ENCODE measurements around the gene P2RY4. TPM values are rescaled to one million over a fixed set of nuclear protein-coding genes. Genes with fewer than 3 reads are reported as not detected.
A peak's percentile ranks its signal among the peaks of the same experiment; 100 is the strongest.

The P2RY4 gene
- total and polyA plus RNA-seq, 2 of the 4 experiments (the other 2 are of a cell fraction): 0.14 TPM; not detected in 1

DNA sequence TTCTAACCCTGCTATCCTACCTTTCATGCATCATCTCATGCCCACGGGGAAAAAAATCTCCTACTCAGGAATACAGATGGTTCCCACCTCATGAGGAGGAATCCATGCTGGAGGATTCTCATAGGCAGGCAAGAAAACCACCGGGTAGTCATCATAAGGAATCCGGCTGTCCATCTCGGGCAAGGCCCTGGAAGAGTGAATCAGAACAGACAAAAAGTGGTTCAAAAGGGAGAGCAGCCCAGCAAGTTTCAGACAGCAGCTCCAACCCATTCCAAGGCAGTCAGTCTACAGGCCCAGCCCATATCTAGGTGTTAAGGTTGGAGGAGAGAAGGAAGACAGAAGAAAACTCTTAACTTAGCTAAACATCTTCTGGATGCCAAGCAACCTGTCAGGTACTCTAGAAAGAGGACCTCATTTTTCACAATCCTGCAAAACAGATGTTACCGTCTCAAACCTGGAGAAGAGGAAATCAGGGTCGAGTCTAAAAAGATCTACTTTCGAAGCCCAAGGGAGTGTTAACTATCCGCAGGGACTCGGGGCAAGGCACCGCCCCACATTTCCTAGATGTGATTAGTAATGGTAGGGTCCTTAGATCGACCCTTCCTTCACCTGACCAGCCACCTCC is 29.3 kb upstream of the P2RY4 start:
- Histone ChIP-seq H3K4ac (ENCODE audit: low read depth, low read length) (peak overlapping the region; percentile 61), H3K27ac (ENCODE audit: insufficient read depth, low read length) (peak overlapping the region; percentile 58), H3K4me1 (ENCODE audit: control insufficient read depth, insufficient read depth, low read length) (peaks cover 2% of the 10 kb centered on the region; the same call in 1 of the 2 replicates), H3K27me3 (ENCODE audit: control insufficient read depth, insufficient read depth, low read length) (no peaks in the 10 kb centered on the region; the same call in 1 of the 2 replicates), H4K91ac (ENCODE audit: insufficient read depth, low read depth, low read length) (peak overlapping the region; percentile 43), H2AFZ (replicated peaks; ENCODE audit: low read length, poor library complexity) (peak overlapping the region; percentile 90), H2BK15ac (ENCODE audit: low read depth, low read length) (0 out of 3 replicates have a peak overlapping the region, but pooled peaks have one; percentile 18), H2BK5ac (ENCODE audit: low read depth, low read length, poor library complexity, severe bottlenecking) (peak overlapping the region; percentile 23), H4K5ac (ENCODE audit: low read depth, low read length) (peak overlapping the region; percentile 60; the same call in 1 of the 2 replicates), H4K8ac (ENCODE audit: low read depth in 2 of 2, low read length in 2 of 2) (peak overlapping the region; percentile 66 to 84; a peak in 3 of 4 replicates), H4K20me1 (ENCODE audit: insufficient read depth, low read length) (no peaks in the 10 kb centered on the region), H3K36me3 (ENCODE audit: control insufficient read depth, insufficient read depth, low read length) (no peaks in the 10 kb centered on the region; the same call in 1 of the 2 replicates), H3K9me1 (ENCODE audit: insufficient read depth, low read length) (no peaks in the 10 kb centered on the region), H3K18ac (ENCODE audit: low read depth, low read length) (no peak overlapping the region), H3K23ac (ENCODE audit: low read depth, low read length) (peak overlapping the region; percentile 12; the same call in 1 of the 2 replicates), H3K4me3 (ENCODE audit: insufficient read depth, low read depth, low read length) (peak overlapping the region; percentile 56), H3K56ac (ENCODE audit: extremely low read depth, insufficient read depth, low read length) (peak overlapping the region; percentile 70), H2AK9ac (replicated peaks; ENCODE audit: low read depth, low read length, poor library complexity) (peak overlapping the region; percentile 48), H3K79me1 (ENCODE audit: low read depth in 1 of 2, low read length in 2 of 2) (peaks cover 6 to 15% of the 10 kb centered on the region in 2 experiments), H3K9me3 (ENCODE audit: control insufficient read depth, insufficient read depth, low read length) (no peaks in the 10 kb centered on the region), H2AK5ac (ENCODE audit: low read depth, low read length) (0 out of 2 replicates have a peak overlapping the region, but pooled peaks have one; percentile 13), H3K9ac (ENCODE audit: low read depth, low read length) (peak overlapping the region; percentile 51), H3K14ac (replicated peaks; ENCODE audit: low read depth, low read length) (0 out of 2 replicates have a peak overlapping the region, but pooled peaks have one; percentile 90), H2BK120ac (ENCODE audit: low read depth, low read length) (no peak overlapping the region), H2BK20ac (ENCODE audit: low read depth, low read length) (no peak overlapping the region), H3K4me2 (ENCODE audit: low read depth, low read length) (peak overlapping the region; percentile 90)
- in situ Hi-C loops (cut with MboI; ENCODE audit: low sequenced_read_pairs) (no loop called here), dilution Hi-C loops (cut with HindIII; ENCODE audit: low sequenced_read_pairs, unreplicated experiment) (no loop called here), intact Hi-C loops (cut with micrococcal nuclease) (loop anchor here (1.0 kb wide), 1 partner anchor 121 kb away; no protein-coding TSS in a partner anchor)
- ATAC-seq (ENCODE audit: low read depth) (no peak), DNase-seq (peak; percentile 2)
- no peak for TF ChIP-seq RCOR1 (IDR thresholded peaks at IDR 0.05; ENCODE audit: insufficient replicate concordance, low read length)
- TF ChIP-seq CEBPB (IDR thresholded peaks at IDR 0.05; ENCODE audit: low read depth, low read length): no peak
- TF ChIP-seq, protein P1, sequence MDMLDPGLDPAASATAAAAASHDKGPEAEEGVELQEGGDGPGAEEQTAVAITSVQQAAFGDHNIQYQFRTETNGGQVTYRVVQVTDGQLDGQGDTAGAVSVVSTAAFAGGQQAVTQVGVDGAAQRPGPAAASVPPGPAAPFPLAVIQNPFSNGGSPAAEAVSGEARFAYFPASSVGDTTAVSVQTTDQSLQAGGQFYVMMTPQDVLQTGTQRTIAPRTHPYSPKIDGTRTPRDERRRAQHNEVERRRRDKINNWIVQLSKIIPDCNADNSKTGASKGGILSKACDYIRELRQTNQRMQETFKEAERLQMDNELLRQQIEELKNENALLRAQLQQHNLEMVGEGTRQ (IDR thresholded peaks at IDR 0.05; ENCODE audit: low read depth, low read length): no peak
- TF ChIP-seq POLR2A (IDR thresholded peaks at IDR 0.05; ENCODE audit: low read depth, low read length): no peak
- TF ChIP-seq MAZ (IDR thresholded peaks at IDR 0.05; ENCODE audit: borderline replicate concordance, low read depth, low read length): no peak
- TF ChIP-seq BHLHE40 (IDR thresholded peaks at IDR 0.05; ENCODE audit: low read depth, low read length): no peak
- TF ChIP-seq SMC3 (IDR thresholded peaks at IDR 0.05; ENCODE audit: low read depth, low read length): no peak
- TF ChIP-seq RFX5 (IDR thresholded peaks at IDR 0.05; ENCODE audit: low read depth, low read length): no peak
- TF ChIP-seq, protein P2, sequence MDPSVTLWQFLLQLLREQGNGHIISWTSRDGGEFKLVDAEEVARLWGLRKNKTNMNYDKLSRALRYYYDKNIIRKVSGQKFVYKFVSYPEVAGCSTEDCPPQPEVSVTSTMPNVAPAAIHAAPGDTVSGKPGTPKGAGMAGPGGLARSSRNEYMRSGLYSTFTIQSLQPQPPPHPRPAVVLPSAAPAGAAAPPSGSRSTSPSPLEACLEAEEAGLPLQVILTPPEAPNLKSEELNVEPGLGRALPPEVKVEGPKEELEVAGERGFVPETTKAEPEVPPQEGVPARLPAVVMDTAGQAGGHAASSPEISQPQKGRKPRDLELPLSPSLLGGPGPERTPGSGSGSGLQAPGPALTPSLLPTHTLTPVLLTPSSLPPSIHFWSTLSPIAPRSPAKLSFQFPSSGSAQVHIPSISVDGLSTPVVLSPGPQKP (IDR thresholded peaks at IDR 0.05; ENCODE audit: borderline replicate concordance, low read depth, low read length): no peak
- no peak for TF ChIP-seq CHD1 (IDR thresholded peaks at IDR 0.05; ENCODE audit: low read depth, low read length)
- TF ChIP-seq RAD21 (IDR thresholded peaks at IDR 0.05; ENCODE audit: low read length): no peak
- TF ChIP-seq, protein P3, sequence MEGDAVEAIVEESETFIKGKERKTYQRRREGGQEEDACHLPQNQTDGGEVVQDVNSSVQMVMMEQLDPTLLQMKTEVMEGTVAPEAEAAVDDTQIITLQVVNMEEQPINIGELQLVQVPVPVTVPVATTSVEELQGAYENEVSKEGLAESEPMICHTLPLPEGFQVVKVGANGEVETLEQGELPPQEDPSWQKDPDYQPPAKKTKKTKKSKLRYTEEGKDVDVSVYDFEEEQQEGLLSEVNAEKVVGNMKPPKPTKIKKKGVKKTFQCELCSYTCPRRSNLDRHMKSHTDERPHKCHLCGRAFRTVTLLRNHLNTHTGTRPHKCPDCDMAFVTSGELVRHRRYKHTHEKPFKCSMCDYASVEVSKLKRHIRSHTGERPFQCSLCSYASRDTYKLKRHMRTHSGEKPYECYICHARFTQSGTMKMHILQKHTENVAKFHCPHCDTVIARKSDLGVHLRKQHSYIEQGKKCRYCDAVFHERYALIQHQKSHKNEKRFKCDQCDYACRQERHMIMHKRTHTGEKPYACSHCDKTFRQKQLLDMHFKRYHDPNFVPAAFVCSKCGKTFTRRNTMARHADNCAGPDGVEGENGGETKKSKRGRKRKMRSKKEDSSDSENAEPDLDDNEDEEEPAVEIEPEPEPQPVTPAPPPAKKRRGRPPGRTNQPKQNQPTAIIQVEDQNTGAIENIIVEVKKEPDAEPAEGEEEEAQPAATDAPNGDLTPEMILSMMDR (conservative IDR thresholded peaks at IDR 0.05; ENCODE audit: low read depth, low read length): no peak
- no peak for TF ChIP-seq MAFK (IDR thresholded peaks at IDR 0.05; ENCODE audit: low read depth, low read length)
- WGBS, 2 experiments (ENCODE audit: extremely low coverage in 2 of 2, insufficient read length in 1 of 2): no CpG with 5 or more reads among the region's 11 CpGs
- no TSS peak for BruUV-seq (replicated peaks)
- ChIA-PET POLR2A (ENCODE audit: unreplicated experiment) (no interaction called here), CTCF (no interaction called here)

Measured in IMR-90 (cell line).